ENCODE results near the gene C1QB. TPM values are rescaled to one million over a fixed set of nuclear protein-coding genes. Genes with fewer than 3 reads are reported as not detected.
A peak's percentile ranks its signal among the peaks of the same experiment; 100 is the strongest.

The C1QB gene
- total and polyA plus RNA-seq, 2 experiments from 2014 or later = not detected

- Mint-ChIP-seq H3K4me1 (no peaks in the 10 kb centered on the region), H3K27me3 (ENCODE audit: insufficient read depth, low read depth, poor library complexity) (peaks cover 10% of the 10 kb centered on the region)
- DNase-seq (ENCODE audit: low spot score) = no peak
Measured at GRCh38 chr1:22697980-22698379, 44.9 kb downstream of the C1QB start.

More at GRCh38 chr1:22697980-22698379, 44.9 kb downstream of the C1QB start:
- TF ChIP-seq ZNF462 (CRISPR knock-in tag; IDR thresholded peaks at IDR 0.05) = no peak
- no peak for TF ChIP-seq ZNF114 (CRISPR knock-in tag; IDR thresholded peaks at IDR 0.05)
- no peak for TF ChIP-seq ZNF331 (CRISPR knock-in tag; IDR thresholded peaks at IDR 0.05; ENCODE audit: low read depth)
- no peak for TF ChIP-seq CREB1 (CRISPR knock-in tag; IDR thresholded peaks at IDR 0.05; ENCODE audit: low read depth)
- TF ChIP-seq ETS1 (IDR thresholded peaks at IDR 0.05) = no peak
- no peak for TF ChIP-seq EZH2 (IDR thresholded peaks at IDR 0.05; ENCODE audit: low read depth, unreplicated experiment)
- TF ChIP-seq CTCF (conservative IDR thresholded peaks at IDR 0.05; ENCODE audit: low read depth in 2 of 2) = no peak
- no peak for TF ChIP-seq JUNB (IDR thresholded peaks at IDR 0.05; ENCODE audit: unreplicated experiment)
- TF ChIP-seq REST (IDR thresholded peaks at IDR 0.05; ENCODE audit: unreplicated experiment) = no peak
- no peak for TF ChIP-seq EZH2phosphoT487 (IDR thresholded peaks at IDR 0.05; ENCODE audit: unreplicated experiment)
- no peak for TF ChIP-seq STAT1 (IDR thresholded peaks at IDR 0.05; ENCODE audit: unreplicated experiment)
- TF ChIP-seq POLR2AphosphoS5 (IDR thresholded peaks at IDR 0.05; ENCODE audit: low read depth) = no peak
- no peak for TF ChIP-seq NANOG (IDR thresholded peaks at IDR 0.05; ENCODE audit: borderline replicate concordance)
- Histone ChIP-seq H4K20me1 (replicated peaks; ENCODE audit: insufficient read depth) (no peaks in the 10 kb centered on the region; the same call in 1 of the 2 replicates), H3K4me2 (no peak overlapping the region), H3K9me2 (ENCODE audit: insufficient read depth) (no peaks in the 10 kb centered on the region), H3K27me3 (ENCODE audit: insufficient read depth) (no peaks in the 10 kb centered on the region), H3K79me2 (replicated peaks; ENCODE audit: insufficient read depth) (no peaks in the 10 kb centered on the region), H2AFZ (0 out of 2 replicates have a peak overlapping the region, but pooled peaks have one; percentile 43), H3F3A (replicated peaks; ENCODE audit: low read depth) (no peaks in the 10 kb centered on the region), H3K4me3 (no peak overlapping the region), H3K36me3 (ENCODE audit: insufficient read depth) (no peaks in the 10 kb centered on the region), H3K4me1 (ENCODE audit: insufficient read depth) (no peaks in the 10 kb centered on the region), H3K27ac (ENCODE audit: low read depth) (no peak overlapping the region)
- Mint-ChIP-seq H3K9me3 (no peaks in the 10 kb centered on the region), H3K27ac (no peak overlapping the region), H3K36me3 (ENCODE audit: low read depth) (no peaks in the 10 kb centered on the region), H3K4me3 (no peak overlapping the region)
- ATAC-seq = no peak

All from GM23338 (cell line).